K562 (cell line): ENCODE results near the gene CDKN2C. TPM values are rescaled to one million over a fixed set of nuclear protein-coding genes. Genes with fewer than 3 reads are reported as not detected.

Experiments
- BCL6 ChIP-seq: fragments of 250-450 bp; sonication (Bioruptor Pico); IDR thresholded peaks from 2 replicates; pipeline ENCODE4 v1.4.0; 2020
- CC2D1A ChIP-seq: fragments of 450-650 bp; IDR thresholded peaks from 2 replicates; pipeline ENCODE4 v1.6.1; 2017; ENCODE audit warnings: mild to moderate bottlenecking
- CEBPB ChIP-seq: fragments of 450-650 bp; IDR thresholded peaks from 2 replicates; pipeline ENCODE4 v1.6.1; 2016; ENCODE audit warnings: missing genetic modification characterization, missing compliant biosample characterization
- CHD7 ChIP-seq: fragments of 200-600 bp; sonication (generic); IDR thresholded peaks from one replicate; pipeline ENCODE4 v1.6.1; 2012; ENCODE audit warnings: mild to moderate bottlenecking, low read depth, low read length, inconsistent platforms
- EHMT2 ChIP-seq: fragments of 450-650 bp; IDR thresholded peaks from 2 replicates; pipeline ENCODE4 v1.6.1; 2018; ENCODE audit warnings: antibody characterized with exemption
- ETS2 ChIP-seq: IDR thresholded peaks from 2 replicates; pipeline ENCODE4 v1.6.1; 2016; ENCODE audit warnings: borderline replicate concordance, missing genetic modification characterization, mild to moderate bottlenecking, moderate library complexity, missing compliant biosample characterization; ENCODE audit not compliant: poor library complexity, severe bottlenecking
- NR2C2 ChIP-seq, 2 experiments: fragments of 200-800 bp in 1 of 2; sonication (Bioruptor generic) in 1 of 2; sonication (generic) in 1 of 2; formaldehyde crosslinking in 1 of 2; IDR thresholded peaks; 2 replicates each; pipeline versions ENCODE4 v1.6.1 to v1.8.0; 2016 to 2022; ENCODE audit warnings: mild to moderate bottlenecking in 1 of 2, missing compliant biosample characterization in 1 of 2, missing genetic modification characterization in 1 of 2, missing genetic modification reagents in 1 of 2
- RBBP5 ChIP-seq: fragments of 200-600 bp; sonication (generic); IDR thresholded peaks from 2 replicates; pipeline ENCODE4 v1.6.1; 2012; ENCODE audit warnings: borderline replicate concordance, mild to moderate bottlenecking, low read length, control low read depth, inconsistent platforms; ENCODE audit not compliant: insufficient read depth, poor library complexity, severe bottlenecking
- SMARCA5 ChIP-seq: fragments of 450-650 bp; IDR thresholded peaks from 2 replicates; pipeline ENCODE4 v1.6.1; 2016
- YY1 ChIP-seq, 3 experiments: IDR thresholded peaks; 2 replicates each; pipeline ENCODE4 v1.6.1; 2011; ENCODE audit warnings: low read length in 2 of 3, mild to moderate bottlenecking in 2 of 3, moderate library complexity in 2 of 3, borderline replicate concordance in 1 of 3, control low read depth in 1 of 3, low read depth in 1 of 3; ENCODE audit not compliant: insufficient read depth in 3 of 3, insufficient replicate concordance in 2 of 3, control insufficient read depth in 1 of 3, insufficient read length in 1 of 3; ENCODE audit errors: extremely low read depth in 1 of 3
- ZNF217 ChIP-seq: sonication (generic); formaldehyde crosslinking; IDR thresholded peaks from 2 replicates; pipeline ENCODE4 v1.8.0; 2022; ENCODE audit warnings: mild to moderate bottlenecking, missing genetic modification reagents
- ZNF23 ChIP-seq: fragments of 250-450 bp; sonication (Bioruptor Pico); IDR thresholded peaks from 2 replicates; pipeline ENCODE4 v1.4.0; 2020; ENCODE audit warnings: mild to moderate bottlenecking
- ZNF668 ChIP-seq: fragments of 250-450 bp; sonication (Bioruptor Pico); IDR thresholded peaks from 2 replicates; pipeline ENCODE4 v1.8.0; 2022; ENCODE audit warnings: mild to moderate bottlenecking, inconsistent platforms
- polyA plus RNA-seq, 8 experiments: library from polyadenylated mRNA; depleted of rRNA in 4 of 8; stranded (reverse) in 5 of 8; unstranded in 3 of 8; fragments of >200 nt; fragmentation: Nextera tagmentation in 2 of 8; fragmentation: Illumina TruSeq in 1 of 8; extraction: Ambion mirVana in 2 of 8; extraction: Trizol in 1 of 8; gene quantifications; 2 replicates each; pipeline versions ENCODE4 v1.2.1 to v1.2.3, GENCODE V29; 2011 to 2014; ENCODE audit warnings: inconsistent platforms in 1 of 8, missing spikeins in 1 of 8
- total RNA-seq, 7 experiments: library from RNA; depleted of rRNA in 6 of 7; stranded (reverse); fragments of >200 nt in 6 of 7; fragmentation: Illumina TruSeq in 2 of 7; extraction: Trizol in 2 of 7; gene quantifications; 2 replicates each; pipeline versions ENCODE4 v1.2.1 to v1.2.3, GENCODE V29; 2011 to 2021; ENCODE audit warnings: low replicate concordance in 1 of 7

The CDKN2C gene
- total and polyA plus RNA-seq, 9 of the 15 experiments (the other 6 are each of a cell fraction or from before 2014, with no cell fraction given): 11.9 to 74.3 (median 45.9) TPM

DNA sequence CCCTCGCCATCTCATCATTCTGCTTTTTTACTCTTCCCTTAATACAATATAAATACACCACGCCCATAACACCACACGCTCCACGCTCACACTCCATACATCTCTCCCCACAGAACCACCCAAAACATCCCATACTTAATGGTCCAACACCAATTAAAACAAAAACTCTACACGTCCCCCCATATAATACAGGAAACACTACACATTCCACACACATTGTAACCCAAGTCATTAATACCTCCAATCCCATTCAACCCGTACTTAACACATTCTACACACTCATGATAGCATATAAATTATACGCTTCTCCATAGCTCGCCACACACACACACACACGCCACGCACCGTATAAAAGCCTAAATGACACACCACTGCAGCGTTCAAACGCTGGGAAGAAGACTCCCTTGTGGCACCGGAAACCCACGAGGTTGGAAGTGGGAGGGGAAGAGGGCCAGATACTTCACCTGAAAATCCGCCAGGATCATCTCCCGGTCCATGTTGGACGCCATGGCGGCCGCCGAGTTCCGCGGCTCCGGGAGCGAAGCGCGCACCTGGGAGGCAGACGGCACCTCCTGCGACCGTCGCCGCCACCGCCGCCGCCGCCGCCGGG, 10.6 kb upstream of the CDKN2C start (continued):
- TF ChIP-seq NR2C2 (CRISPR knock-in tag; IDR thresholded peaks at IDR 0.05) (no peak), NR2C2 (tag; IDR thresholded peaks at IDR 0.05) (no peak), EHMT2 (peak; percentile 64; the same call in 1 of the 2 replicates), ZNF217 (CRISPR knock-in tag) (no peak), CC2D1A (peak; percentile 52; the same call in 1 of the 2 replicates), YY1 (IDR thresholded peaks at IDR 0.05; ENCODE audit: borderline replicate concordance in 1 of 3, control insufficient read depth in 1 of 3, extremely low read depth in 1 of 3, insufficient read depth in 3 of 3, insufficient read length in 1 of 3, insufficient replicate concordance in 2 of 3, low read depth in 1 of 3, low read length in 2 of 3) (peak; percentile 3 to 85 (median 47)), ETS2 (tag) (no peak), ZNF668 (CRISPR knock-in tag) (no peak), RBBP5 (no peak), BCL6 (CRISPR knock-in tag) (no peak), ZNF23 (CRISPR knock-in tag) (no peak), CEBPB (tag) (no peak), CHD7 (no peak), SMARCA5 (peak; percentile 87; the same call in 1 of the 2 replicates)
